ENCODE results near the gene KRT31.

Gene KRT31

GRCh38 chr17:41377546-41377945 lies 19.9 kb downstream of the KRT31 start:
- FAIRE-seq = no peak

GRCh38 chr17:41369713-41370112 lies 27.7 kb downstream of the KRT31 start, which contains the start of gene KRT33B:
TSS of gene KRT33B (minus strand) at chr17:41369813. CDS start at chr17:41369750, 63 bp downstream.
- no peak for DNase-seq (ENCODE audit: insufficient read length, low spot score)
- TF ChIP-seq CTCF (IDR thresholded peaks at IDR 0.05; ENCODE audit: insufficient read depth, missing control alignments) = no peak
- no peak for FAIRE-seq

More at GRCh38 chr17:41377546-41377945, 19.9 kb downstream of the KRT31 start:
- no peak for TF ChIP-seq CTCF (IDR thresholded peaks at IDR 0.05; ENCODE audit: insufficient read depth, missing control alignments)
- DNase-seq (ENCODE audit: insufficient read length, low spot score) = no peak

- no peak for FAIRE-seq
- no peak for DNase-seq (ENCODE audit: insufficient read length, low spot score)
- no peak for TF ChIP-seq CTCF (IDR thresholded peaks at IDR 0.05; ENCODE audit: insufficient read depth, missing control alignments)
Measured at GRCh38 chr17:41369023-41369422, 28.4 kb downstream of the KRT31 start.

- FAIRE-seq (no peak), DNase-seq (ENCODE audit: insufficient read length, low spot score) (no peak)
- TF ChIP-seq CTCF (IDR thresholded peaks at IDR 0.05; ENCODE audit: insufficient read depth, missing control alignments) = no peak
Measured at GRCh38 chr17:41367426-41368075, 29.9 kb downstream of the KRT31 start.

GRCh38 chr17:41366070-41366469 lies 31.3 kb downstream of the KRT31 start:
- FAIRE-seq (no peak), DNase-seq (ENCODE audit: insufficient read length, low spot score) (no peak)
- no peak for TF ChIP-seq CTCF (IDR thresholded peaks at IDR 0.05; ENCODE audit: insufficient read depth, missing control alignments)

- DNase-seq (ENCODE audit: insufficient read length, low spot score) = no peak
- no peak for TF ChIP-seq CTCF (IDR thresholded peaks at IDR 0.05; ENCODE audit: insufficient read depth, missing control alignments)
- no peak for FAIRE-seq
Measured at GRCh38 chr17:41363881-41364280, 33.5 kb downstream of the KRT31 start.

GRCh38 chr17:41360296-41360995 lies 37.0 kb downstream of the KRT31 start:
- no peak for FAIRE-seq
- DNase-seq (ENCODE audit: insufficient read length, low spot score) = no peak
- no peak for TF ChIP-seq CTCF (IDR thresholded peaks at IDR 0.05; ENCODE audit: insufficient read depth, missing control alignments)

Measured in D721Med (cell line).